Midbrain (tissue), 1 donor: ENCODE measurements around the gene VDAC1.
"Not testable (repeated sequence)": the region's sequence is repeated elsewhere in the genome, so short reads cannot be mapped to it uniquely, and the experiment has no call there.

Experiments used
- DNase-seq: peaks from one replicate; lab custom pipeline; 2025; lab: John Stamatoyannopoulos, UW

VDAC1 gene

DNA sequence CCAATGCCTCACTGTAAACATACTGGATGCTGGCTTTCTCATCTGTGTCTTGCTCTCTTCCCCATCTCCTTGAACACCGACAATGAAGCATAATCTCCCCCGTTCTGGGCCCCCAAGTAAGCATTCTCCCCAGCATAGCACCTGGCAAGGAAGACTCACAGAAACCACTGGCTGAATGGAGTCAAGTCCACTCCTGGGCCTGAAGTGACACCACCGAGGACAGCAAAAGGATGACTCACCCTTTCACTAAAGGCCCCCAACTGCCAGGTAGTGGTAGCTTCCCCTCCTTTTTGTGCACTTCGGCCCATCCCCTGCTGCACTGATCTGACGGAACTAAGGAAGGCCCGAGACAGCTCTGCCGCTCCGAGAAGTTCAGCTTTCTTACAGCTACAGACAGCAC is 9.4 kb downstream of the VDAC1 start:
- no peak for DNase-seq

DNA sequence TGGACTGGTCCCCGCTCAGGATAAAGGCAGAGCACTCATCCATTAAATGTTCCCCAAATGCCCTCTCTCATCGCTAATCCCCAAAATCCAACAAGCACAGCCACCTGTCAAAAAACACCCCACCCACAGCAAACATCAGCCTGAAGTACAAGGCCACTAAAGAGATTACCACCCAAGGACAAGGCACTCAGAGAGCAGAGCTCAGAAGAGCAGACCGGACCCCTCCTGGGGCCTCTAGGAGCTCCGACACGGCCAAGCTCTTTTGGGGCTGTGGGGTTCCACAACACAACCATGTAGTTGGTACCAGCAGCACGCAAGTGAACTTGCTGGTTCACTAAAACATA is 9.8 kb downstream of the VDAC1 start:
- no peak for DNase-seq

DNA sequence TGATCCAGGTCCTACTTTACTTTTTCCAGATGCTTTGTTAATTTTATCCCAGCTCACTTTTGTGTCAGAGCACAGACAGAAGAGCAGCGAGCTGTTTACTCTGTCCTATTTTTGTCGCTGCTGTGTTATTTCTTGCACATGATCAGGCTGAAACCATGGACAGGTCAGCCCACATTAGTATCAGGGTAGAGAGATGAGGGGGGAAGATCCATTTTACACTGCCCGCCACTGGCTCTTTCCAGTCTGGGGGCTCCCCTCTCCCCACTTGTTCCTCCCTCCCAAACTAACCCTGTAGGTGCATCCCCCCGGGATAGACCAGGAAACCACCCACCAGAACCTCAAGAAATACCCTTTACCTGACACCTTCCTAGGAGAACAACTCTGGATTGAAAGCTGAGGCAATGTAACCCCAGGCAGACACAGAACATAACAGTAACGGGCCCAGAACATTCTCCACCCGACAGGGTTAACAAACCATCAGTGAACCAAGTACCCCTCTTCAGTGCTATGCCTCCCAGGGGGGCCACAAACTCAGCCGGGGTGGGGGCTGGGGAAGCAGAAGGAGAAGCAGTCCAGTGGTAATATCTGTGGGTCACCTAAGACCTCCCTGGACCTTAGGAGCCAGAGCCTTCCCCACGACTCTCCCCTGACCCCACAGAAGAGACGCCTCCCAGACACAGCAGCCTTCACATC is 10.3 kb downstream of the VDAC1 start:
- DNase-seq, result no peak

DNA sequence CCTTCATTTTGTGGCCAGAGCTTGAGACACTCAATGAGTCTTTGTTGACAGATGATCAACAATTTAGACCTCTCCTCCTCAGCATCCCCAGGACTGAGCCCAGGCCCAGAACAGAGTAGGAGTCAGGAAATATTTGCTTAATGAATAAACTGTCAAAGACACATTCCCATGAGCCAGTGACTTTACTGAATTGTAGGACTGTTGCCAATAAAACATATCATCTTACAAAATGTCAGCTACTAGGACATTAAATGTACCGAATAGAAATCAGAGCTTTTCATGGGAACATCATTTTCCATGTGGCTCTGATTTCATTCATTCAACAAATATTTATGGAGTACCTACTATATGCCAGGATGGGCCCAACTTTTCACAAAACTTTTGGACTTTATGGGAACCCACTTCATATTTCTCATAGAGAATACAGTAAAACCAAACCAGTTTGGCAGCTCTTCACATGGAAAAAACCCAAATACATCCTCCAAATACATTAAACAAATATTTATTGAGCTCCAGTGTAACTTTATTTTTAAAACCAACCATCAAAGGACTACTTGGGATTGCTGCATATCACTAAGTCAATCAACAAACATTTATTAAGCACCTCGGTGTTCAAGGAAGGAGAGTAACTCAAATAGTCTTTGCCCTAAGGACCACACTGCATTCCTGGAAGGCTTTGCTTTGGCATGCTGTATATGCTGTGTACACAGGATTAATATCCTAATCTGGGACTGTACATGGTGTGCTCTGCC is 11.4 kb downstream of the VDAC1 start:
- DNase-seq, result no peak

DNA sequence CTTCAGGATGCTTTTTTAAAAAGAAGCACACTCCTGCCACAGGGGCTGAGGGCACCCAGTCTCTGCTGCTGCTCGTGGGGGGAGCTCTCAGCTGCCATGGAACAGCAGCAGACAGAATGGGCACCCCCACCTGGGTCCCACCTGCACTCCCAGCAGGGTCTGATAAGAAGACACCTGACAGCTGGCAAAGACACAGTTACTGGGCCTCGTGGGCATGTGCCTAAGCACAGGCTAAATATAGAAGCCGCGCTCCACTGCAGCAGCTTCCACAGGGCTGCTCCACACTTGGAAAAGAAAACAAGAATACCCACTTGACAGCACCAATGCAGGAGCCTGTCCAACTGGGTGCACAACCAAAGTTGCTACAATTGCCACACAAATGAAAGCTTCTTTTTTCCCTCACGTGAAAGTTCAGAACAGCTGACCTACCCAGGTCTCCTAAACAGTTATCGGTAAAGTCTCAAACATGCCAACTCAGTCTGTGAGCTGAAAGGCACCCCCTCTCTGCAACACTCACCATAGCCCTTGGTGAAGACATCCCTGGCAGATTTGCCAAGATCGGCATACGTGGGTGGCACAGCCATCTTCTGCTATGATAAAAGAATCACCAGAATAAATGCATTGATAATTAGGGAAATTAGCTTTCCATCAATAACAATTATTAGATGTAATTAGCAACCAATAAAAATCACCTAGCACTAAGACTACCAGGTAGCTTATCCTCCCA is 12.2 kb downstream of the VDAC1 start:
- DNase-seq, result no peak

DNA sequence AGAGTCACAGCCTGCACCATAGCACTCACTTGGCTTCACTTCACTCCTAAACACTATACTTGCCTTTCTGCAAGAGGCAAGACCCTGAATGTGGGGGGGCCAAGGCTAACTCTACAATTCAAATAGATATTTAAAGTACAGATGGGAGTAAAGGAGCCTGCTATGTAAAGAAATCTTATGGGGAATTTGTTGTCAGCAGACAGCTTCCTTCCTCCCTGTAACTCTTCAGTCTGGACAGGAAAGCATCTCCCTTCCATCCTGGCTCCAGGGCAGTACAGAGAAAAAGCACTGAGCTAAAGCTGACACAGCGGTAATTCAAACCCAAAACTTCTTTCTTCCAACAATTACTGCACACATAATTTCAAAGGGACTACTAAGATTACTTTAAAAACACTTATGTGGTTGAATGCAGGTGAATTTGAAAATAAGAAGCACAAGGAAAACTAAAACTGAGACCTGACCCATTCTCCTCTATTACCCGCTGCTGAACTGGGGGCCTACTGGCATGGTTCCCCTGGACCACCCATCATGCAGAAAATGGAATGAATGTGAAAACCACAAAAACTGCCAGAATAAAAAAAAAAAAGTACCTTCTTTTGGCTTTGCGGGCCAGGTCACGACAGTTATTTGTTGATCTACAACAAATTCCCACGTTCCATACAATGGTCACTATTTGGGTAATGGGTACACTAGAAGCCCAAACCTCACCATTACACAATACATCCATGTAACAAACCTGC is 13.4 kb downstream of the VDAC1 start:
- no peak for DNase-seq

DNA sequence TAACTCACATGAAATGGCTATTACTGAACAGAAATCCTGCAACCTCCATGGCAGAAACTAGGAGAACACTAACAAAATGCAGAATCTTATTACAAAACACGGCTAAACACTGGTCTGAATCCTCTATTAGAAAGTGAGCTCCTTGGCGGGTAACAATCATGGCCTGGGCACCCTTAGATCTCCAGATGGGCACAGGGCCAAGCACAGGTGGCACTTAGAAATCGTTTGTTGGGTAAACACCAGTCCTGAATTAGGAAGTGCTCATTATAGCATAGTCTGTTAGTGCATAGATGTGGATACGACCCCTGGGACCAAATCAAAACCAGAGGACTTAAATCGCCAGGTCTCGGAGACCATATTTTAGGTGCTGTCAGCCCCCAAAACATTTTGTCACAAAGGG is 14.4 kb downstream of the VDAC1 start:
- DNase-seq, result no peak

DNA sequence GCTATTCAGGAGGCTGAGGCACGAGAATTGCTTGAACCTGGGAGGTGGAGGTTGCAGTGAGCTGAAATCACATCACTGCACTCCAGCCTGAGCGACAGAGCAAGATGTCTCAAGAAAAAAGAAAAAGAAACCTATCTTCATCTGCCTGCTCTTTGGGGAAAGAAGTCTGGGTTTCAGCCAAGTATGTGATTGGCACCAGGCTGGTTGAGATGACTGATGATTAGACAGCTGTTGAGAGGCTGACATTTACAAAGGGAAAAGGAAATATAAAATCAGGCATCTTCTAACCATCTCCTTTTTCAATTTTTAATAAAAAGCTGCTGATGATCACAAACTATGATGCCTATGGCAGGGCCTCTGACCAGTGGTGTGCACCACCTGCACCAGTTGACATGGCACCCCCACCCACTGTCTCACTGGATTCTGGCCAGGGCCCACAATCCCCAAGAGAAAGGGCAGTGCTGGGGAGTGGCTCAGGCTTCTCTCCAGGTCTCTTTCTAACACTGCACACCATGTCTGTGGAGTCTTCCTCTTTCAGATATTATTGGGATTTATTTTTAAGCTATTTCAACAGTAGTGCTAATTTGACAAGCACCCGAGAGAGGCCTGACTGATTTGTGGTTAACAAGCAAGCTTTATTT is 19.1 kb downstream of the VDAC1 start:
- no peak for DNase-seq

DNA sequence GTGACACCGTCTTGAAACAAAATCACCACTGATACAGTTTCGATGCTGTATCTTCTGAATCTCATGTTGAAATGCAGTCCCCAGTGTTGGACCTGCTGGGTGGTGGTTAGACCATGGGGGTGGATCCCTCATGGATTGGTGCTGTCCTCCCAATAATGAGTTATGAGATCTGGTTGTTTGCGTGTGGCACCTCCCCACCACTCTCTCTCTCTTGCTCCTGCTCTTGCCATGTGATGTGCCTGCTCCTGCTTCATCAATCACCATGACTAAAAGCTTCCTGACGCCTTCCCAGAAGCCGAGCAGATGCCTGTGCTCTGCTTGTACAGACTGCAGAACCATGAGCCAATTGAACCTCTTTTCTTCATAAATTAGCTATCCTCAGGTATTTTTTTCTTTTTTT is 21.1 kb downstream of the VDAC1 start:
- no peak for DNase-seq

DNA sequence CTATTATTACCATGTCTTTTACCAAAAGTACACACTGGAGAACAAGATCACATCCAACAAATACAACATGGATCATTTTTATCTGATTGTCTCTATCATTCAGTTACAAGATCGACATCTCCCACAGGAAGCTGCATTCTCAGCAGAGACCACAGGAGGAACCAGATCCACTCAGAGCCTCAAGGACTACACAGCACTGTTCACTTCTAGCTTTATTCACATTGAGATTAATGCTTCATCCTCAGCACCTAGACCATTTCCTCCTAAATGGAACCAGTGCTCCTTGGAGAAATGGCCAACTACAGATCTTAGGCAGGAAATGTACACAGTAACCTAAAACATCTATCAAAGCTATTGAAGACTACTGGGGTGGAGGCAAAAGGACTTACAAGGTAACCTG is 23.1 kb downstream of the VDAC1 start:
- no peak for DNase-seq

DNA sequence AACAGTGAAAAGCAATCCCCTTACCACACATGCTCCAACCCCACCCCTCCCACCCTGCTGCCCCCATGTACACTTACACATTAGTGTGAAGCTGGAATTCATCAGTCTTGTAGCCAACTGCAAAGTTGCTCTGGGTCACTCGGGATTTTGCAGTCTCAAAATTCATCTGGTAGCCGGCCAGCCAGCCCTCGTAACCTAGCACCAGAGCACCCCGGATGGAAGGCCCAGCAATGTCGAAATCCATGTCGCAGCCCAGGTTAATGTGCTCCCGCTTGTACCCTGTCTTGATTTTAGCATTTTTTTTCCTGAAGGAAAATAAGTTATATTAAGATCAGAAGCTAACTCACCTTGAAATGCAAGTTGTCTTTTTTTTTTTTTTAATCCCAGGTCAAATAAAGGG is 24.1 kb downstream of the VDAC1 start:
- DNase-seq, result no peak

DNA sequence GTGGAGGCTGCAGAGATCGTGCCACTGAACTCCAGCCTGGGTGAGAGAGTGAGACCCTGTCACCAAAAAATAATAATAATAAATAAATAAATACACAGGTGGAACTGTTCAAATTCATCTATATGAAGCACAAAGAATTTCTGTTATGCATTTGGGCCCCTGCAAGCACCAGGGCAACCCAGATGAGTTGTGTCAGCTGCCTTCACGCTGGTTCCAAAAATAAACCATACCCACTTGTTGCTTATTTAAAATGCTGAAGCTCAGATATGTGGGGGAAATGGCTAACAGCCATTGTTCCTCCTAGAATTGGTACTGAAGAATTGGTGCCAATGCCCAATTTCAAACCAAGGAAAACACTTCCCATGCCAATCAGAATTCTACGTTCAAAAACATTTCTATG is 25.8 kb downstream of the VDAC1 start:
- DNase-seq, result no peak

DNA sequence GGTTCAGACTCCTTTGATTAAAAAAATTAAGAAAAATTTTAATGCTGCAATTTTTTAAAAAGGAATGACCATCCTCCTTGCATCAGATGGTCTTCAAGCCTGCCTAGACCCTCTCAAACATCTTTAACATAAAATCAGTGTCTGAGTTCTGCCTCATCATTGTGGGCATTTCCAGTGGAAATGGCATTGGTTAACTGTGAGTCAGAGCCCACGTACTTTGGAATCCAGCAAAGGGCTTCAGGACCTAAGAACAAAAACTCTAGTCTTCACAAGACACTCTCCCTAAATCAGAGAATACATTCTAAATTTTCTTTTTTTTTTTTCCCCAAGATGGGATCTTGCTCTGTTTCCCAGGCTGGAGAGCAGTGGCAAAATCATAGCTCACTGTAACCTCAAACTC is 26.9 kb downstream of the VDAC1 start:
- no peak for DNase-seq

DNA sequence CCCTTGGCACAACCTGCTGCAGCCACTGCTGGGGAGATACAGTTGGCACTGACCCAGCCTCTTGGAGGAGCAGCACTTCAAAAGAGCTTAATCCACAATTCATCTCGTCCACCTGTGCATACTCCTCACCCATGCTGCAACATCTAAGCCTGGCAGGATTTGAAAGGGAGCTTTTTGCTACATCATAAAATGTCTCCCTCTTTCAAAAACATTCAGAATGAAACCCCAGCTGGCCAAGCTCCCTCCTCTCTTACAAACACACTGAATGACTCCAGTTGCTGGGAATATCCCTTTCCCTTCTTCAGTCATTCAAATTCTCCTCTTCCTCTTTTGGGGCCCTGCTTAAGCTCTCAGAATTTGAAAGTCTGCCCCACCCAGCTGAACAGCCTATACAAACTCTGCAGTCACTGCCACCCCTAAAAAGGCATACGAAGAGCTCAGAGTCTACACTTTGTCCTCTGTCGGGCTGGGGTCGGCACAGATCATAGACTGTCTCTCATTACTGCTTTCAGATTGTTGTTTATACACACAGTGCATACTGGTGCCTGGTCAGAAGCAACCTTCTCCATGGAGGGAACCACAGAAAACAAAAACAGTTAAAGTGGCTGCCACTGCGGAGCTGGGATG is 27.5 kb downstream of the VDAC1 start:
- DNase-seq, result no peak

DNA sequence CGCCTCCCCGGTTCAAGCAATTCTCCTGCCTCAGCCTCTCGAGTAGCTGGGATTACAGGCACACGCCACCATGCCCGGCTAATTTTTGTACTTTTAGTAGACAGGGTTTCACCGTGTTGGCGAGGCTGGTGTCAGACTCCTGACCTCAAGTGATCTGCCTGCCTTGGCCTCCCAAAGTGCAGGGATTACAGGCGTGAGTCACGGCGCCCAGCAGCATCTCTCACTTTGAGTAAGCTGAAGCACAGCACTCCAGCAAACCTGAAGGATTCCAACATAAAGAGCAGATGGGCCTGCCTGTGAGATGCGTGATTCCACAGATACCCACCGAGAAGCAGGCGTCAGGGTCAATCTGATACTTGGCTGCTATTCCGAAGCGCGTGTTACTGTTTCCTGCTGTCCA is 29.2 kb downstream of the VDAC1 start:
- DNase-seq, result not testable (repeated sequence)

DNA sequence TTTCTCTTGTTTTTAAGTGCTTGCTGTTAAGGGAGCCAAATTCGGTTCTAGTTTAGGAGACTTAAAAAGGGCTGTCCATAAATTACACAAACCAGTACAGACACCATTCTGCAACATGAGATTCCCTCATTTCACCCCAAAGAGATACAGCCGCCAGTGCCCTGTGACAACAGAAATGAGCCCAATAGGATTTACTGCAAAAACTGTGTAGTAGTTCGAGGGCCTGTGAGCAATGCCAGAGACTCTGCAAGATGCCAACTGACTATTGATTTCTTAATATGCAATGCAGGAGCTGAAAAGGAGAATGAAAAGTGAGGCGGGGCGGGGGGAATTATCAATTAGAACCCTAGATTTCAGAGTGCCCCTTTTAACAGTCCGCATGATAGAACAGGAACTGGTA is 30.6 kb downstream of the VDAC1 start:
- no peak for DNase-seq

DNA sequence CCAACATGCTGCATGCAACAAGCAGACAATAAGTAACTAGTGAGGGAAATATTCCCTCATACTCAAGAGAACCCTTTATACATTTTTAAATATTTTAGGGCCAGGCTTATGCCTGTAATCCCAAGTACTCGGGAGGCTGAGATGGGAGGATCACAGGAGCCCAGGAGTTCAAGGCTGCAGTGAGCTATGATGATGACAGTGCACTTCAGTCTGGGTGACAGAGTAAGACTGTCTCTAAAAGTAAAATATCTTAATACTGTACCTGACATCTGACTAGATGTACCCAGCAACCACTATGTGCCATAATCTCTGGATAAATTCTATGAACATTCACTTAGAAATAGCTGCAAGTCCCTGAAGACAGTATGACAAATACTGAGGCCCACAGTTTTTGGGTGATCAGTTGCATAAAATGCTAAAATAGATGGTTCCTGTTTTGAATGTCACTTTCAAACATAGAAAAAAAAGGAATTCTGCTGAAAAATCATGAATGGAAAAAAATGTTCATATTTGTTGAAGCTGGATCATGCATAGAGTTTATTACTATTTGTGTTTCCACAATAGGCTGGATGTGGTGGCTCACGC is 34.4 kb downstream of the VDAC1 start:
- DNase-seq, result no peak

DNA sequence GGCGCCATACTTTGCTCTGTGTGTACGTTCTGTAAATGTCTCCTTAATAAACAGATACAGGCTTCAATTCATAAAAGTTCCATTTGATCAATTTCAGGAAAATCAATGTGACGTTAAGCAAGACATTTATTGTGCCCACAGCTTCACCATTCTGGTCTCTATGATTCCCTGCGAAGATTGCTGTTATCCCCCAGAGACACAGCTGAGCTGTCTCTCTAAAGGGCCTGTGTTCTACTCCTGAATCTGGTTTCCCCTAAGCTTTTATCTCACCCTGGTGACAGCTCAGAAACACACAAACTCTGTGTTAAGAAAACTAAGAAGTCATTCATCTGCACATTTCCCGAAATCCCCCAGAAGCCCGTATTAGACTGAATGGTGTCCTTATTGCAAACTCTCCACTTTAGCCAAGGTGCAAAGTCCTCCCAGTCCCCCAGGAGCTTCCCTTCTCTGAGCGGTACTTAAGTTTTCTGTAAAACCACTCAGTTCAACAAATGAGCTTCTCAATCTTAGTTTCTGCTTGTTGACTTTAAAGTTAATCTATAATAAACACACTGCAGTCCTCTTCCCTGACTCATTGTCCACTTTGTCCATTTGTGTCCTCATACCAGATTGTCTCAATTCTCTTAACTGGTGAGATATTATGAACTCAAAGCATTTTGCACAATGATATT is 35.0 kb downstream of the VDAC1 start:
- no peak for DNase-seq

DNA sequence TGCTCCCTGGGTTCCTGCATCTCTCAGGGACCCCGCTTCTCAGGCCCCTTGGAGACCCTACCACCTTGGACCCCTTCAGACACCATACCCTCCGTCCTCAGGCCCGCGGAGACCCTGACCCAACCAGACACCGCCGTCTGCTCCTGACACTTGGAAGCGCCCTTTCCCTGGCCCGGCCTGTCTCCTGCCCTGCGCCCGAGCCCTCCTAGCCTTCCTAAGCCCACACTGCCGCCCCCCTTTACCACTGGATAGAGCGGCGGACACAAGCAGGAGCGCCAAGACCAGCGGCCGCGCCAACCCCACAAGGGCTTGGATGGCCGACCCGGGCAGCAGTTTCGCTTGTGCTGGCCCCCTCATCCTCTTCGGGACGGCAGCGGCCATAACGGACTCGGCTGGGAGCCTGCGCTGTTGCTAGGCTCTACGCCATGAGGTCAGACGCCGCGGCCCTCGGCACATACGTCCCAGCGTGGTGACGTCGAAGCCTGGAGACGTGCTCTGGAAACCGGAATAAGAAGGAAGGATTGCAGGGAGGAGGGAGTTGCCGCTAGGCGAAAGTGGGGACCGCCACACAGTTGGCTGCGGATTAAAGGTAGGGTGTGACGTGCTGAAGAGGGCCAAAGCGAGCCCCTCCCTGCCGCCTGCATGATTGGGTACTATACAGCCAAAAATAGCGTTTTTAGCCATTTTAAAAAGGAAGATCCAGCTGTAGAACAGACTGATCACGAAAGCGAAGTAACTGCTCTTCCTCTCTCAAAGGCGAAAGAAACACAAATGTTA is 36.4 kb downstream of the VDAC1 start, which contains the start of gene C5orf15:
C5orf15 (minus strand) TSS at position 422 of the 777 bp plus-strand sequence; CDS start at position 381, 41 bp downstream.
- peak; percentile 98 for DNase-seq
